Heart left ventricle (tissue), 13 donors: Measurements from ENCODE around the gene OSCP1.

ENCODE experiments used
- POLR2A ChIP-seq, 2 donors: fragments of 450-650 bp; IDR thresholded peaks; one replicate each; pipeline ENCODE4 v1.6.1; 2017; ENCODE audit warnings: antibody characterized with exemption in 2 of 2, mild to moderate bottlenecking in 2 of 2, moderate library complexity in 2 of 2
- TF ChIP-seq, protein P1 (sequence below), 12 donors: fragments of 200-600 bp; sonication (generic) in 4 of 12; IDR thresholded peaks; one replicate each; pipeline versions ENCODE4 v1.5.0 to v1.8.0; 2018 to 2022; ENCODE audit warnings: antibody characterized with exemption in 12 of 12, mild to moderate bottlenecking in 5 of 12
- donor health status: ischemic (EF 13 %, LVEDD 7.1; RV severe dilation, severe dysfunction).
- donor health status: DM: no; HTN: yes; CAD: no.
- donor health status: DM: no; HTN: no; CAD: no.
- donor health status: ischemic (EF 25% LVEDD 6.9; RV normal size, moderate dysfunction).
- donor health status: ischemic (EF 25% LVEDD 5.7; RV mildly dilated, moderate dysfunction).
- donor health status: ischemic (EF 35%, LVEDD 5.7; RV mildly dilated, moderate dysfunction).
- donor health status: nonischemic (EF 11% LVEDD 7.7; RV severe dilation, severe dysfunction).
- donor health status: DM: yes; HTN: yes; CAD: no.
- donor health status: PGD.
- donor health status: ischemic (EF 29% LVEDD 5.4; RV normal size, mild dysfunction).
- donor health status: nonischemic (EF 23%, LVEDD 6.1; RV moderate dilation, normal function).

DNA sequence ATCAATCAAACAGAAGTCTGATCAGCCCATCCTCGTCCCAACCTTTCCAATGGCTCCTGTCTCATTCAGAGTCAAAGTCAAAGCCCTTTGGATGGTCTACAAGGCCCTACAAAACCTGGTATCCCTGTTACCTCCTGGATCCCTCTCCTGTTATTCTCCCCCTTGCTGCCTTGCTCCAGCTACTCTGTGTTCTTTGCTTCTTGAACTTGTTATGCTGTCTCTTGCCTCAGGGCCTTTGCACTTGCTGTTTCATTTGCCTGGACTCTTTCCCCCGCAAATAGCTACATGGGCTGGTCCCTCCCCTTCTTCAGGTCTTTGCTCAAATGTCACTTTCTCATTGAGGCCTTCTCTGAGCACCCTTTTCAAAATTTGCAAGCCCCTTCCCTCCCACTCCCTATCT, 33.8 kb upstream of the OSCP1 start:
- TF ChIP-seq, protein P1, sequence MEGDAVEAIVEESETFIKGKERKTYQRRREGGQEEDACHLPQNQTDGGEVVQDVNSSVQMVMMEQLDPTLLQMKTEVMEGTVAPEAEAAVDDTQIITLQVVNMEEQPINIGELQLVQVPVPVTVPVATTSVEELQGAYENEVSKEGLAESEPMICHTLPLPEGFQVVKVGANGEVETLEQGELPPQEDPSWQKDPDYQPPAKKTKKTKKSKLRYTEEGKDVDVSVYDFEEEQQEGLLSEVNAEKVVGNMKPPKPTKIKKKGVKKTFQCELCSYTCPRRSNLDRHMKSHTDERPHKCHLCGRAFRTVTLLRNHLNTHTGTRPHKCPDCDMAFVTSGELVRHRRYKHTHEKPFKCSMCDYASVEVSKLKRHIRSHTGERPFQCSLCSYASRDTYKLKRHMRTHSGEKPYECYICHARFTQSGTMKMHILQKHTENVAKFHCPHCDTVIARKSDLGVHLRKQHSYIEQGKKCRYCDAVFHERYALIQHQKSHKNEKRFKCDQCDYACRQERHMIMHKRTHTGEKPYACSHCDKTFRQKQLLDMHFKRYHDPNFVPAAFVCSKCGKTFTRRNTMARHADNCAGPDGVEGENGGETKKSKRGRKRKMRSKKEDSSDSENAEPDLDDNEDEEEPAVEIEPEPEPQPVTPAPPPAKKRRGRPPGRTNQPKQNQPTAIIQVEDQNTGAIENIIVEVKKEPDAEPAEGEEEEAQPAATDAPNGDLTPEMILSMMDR (IDR thresholded peaks at IDR 0.05): no peak
- no peak for TF ChIP-seq POLR2A (IDR thresholded peaks at IDR 0.05)
